ENCODE results near the gene FYN.

- no peak for TF ChIP-seq POLR2A (IDR thresholded peaks at IDR 0.05; ENCODE audit: low read depth, low read length)
- no peak for TF ChIP-seq POLR2AphosphoS5 (IDR thresholded peaks at IDR 0.05; ENCODE audit: low read depth, low read length)
- TF ChIP-seq POU2F2 (IDR thresholded peaks at IDR 0.05; ENCODE audit: low read depth, low read length): no peak
- TF ChIP-seq PAX5 (IDR thresholded peaks at IDR 0.05; ENCODE audit: insufficient read depth, low read length, severe bottlenecking): no peak
Observed at GRCh38 chr6:111800259-111800765, 72.9 kb downstream of the FYN start.

Data from GM12891 (cell line).